HG03565 (cell line): ENCODE data around the gene WNT7B.

Experiments used
- ATAC-seq: cut with Tn5 transposase; IDR thresholded peaks from one replicate; pipeline ENCODE4 v1.9.1; 2021; ENCODE audit warnings: mild to moderate bottlenecking, moderate library complexity; ENCODE audit not compliant: unreplicated experiment

WNT7B gene

GRCh38 chr22:45891996-45892621 lies 84.9 kb downstream of the WNT7B start:
- ATAC-seq, result no peak

- no peak for ATAC-seq
Measured at GRCh38 chr22:45891471-45891995, 85.4 kb downstream of the WNT7B start.

- ATAC-seq, result no peak
Measured at GRCh38 chr22:45891021-45891421, 85.9 kb downstream of the WNT7B start.

GRCh38 chr22:45890351-45890635 lies 86.7 kb downstream of the WNT7B start:
- no peak for ATAC-seq

GRCh38 chr22:45889539-45890350 lies 87.2 kb downstream of the WNT7B start:
- ATAC-seq, result no peak

- no peak for ATAC-seq
Measured at GRCh38 chr22:45889093-45889538, 87.8 kb downstream of the WNT7B start.

GRCh38 chr22:45888221-45889092 lies 88.5 kb downstream of the WNT7B start:
- ATAC-seq, result no peak

GRCh38 chr22:45887202-45888131 lies 89.5 kb downstream of the WNT7B start:
- no peak for ATAC-seq

- ATAC-seq, result no peak
Measured at GRCh38 chr22:45886540-45886939, 90.4 kb downstream of the WNT7B start.

- ATAC-seq, result no peak
Measured at GRCh38 chr22:45885941-45886395, 91.0 kb downstream of the WNT7B start.

GRCh38 chr22:45885171-45885840 lies 91.7 kb downstream of the WNT7B start:
- ATAC-seq, result no peak

GRCh38 chr22:45884201-45885062 lies 92.5 kb downstream of the WNT7B start:
- ATAC-seq, result no peak

- no peak for ATAC-seq
Measured at GRCh38 chr22:45883811-45884170, 93.2 kb downstream of the WNT7B start.

- ATAC-seq, result no peak
Measured at GRCh38 chr22:45882881-45883810, 93.8 kb downstream of the WNT7B start.

- no peak for ATAC-seq
Measured at GRCh38 chr22:45881524-45881875, 95.5 kb downstream of the WNT7B start.

GRCh38 chr22:45880716-45881523 lies 96.0 kb downstream of the WNT7B start:
- no peak for ATAC-seq
